HG03571 (cell line): ENCODE results near the gene DLL3.

ENCODE experiments used
- ATAC-seq: cut with Tn5 transposase; IDR thresholded peaks from one replicate; pipeline ENCODE4 v1.9.1; 2021; ENCODE audit not compliant: unreplicated experiment

The DLL3 gene

GRCh38 chr19:39550197-39550596 lies 51.5 kb downstream of the DLL3 start:
- no peak for ATAC-seq

GRCh38 chr19:39553082-39553652 lies 54.4 kb downstream of the DLL3 start:
- no peak for ATAC-seq

GRCh38 chr19:39554701-39555311 lies 56.1 kb downstream of the DLL3 start:
- ATAC-seq: no peak

- ATAC-seq: no peak
These were observed 57.1 kb downstream of the DLL3 start for GRCh38 chr19:39555883-39556282.
